ENCODE data around the gene NCL. TPM values are rescaled to one million over a fixed set of nuclear protein-coding genes. Genes with fewer than 3 reads are reported as not detected.
A peak's percentile ranks its signal among the peaks of the same experiment; 100 is the strongest.

NCL gene
- total RNA-seq, 5 donors from 2014 or later (not counting 1 experiment from before 2014, with no cell fraction given) = 358 to 468 (median 397) TPM

DNA sequence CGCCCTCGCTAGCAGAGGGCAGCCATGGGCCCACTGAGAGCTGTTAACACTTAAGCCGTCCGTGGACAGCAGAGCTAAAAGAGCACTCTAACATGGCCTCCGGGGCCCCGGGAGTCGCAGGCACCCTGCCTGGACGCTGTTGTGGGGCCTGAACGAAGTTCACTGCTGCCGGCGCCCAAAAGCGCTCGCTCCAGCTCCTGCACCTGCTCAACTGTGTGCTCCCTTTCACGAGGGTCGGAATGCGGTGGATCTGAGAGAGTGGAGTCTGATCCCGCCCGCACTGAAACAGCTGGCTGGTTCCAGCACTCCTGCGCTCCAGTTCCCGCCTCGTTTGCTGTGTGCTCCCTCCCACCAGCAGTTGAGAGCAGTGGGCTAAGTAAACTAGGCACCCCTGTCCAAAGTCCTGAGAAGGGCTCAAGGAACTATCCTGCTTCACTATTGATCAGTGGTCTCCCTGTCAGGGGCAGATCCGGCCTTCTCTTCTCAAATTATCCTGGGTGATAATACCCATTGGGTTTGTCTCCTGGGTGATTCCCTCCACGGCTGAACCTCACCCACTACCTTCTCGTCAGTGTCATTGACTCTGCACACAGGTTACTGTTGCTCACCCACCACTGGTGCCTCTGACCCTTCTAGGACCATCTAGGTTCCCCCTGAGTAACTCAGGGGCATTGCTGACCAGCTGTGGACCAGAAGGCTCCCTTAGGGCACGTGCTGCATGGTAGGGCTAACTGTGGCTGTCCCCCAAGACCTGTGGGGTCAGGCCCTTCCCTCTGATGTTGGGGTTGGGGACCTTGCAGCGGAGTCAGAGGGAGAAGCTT, 45.3 kb downstream of the NCL start:
- POLR2A ChIA-PET = interaction anchor here in 1 of 2 donors (0.7 kb wide), 1 partner anchor 8 kb away, joined by 10 read pairs; no protein-coding TSS in a partner anchor
- Mint-ChIP-seq H3K4me1 (no peaks in the 10 kb centered on the region), H3K27ac (peak overlapping the region in 1 of 2 donors; percentile 36), H3K36me3 (no peaks in the 10 kb centered on the region), H3K27me3 (peaks cover 9 to 14% of the 10 kb centered on the region in 2 donors), H3K4me3 (no peak overlapping the region), H3K9me3 (no peaks in the 10 kb centered on the region)
- H3K36me3 ChIP-seq (ENCODE audit: control insufficient read depth in 2 of 2, extremely low read depth in 1 of 2, insufficient read depth in 1 of 2, low read length in 1 of 2) = no peaks in the 10 kb centered on the region
- no peak for ATAC-seq (replicated peaks in 1 of 4)
- 84% methylated on average over 21 of the region's 26 CpGs for WGBS (ENCODE audit: insufficient coverage)
- H3K4me1 ChIP-seq (ENCODE audit: control insufficient read depth in 1 of 2, extremely low read depth in 1 of 2, insufficient read depth in 2 of 2, low read length in 2 of 2) = no peaks in the 10 kb centered on the region
- peaks cover 0 to 35% of the 10 kb centered on the region in 2 experiments for H3K27me3 ChIP-seq (replicated peaks in 1 of 2; ENCODE audit: control insufficient read depth in 2 of 2, extremely low read depth in 1 of 2, insufficient read depth in 2 of 2, low read length in 1 of 2)
- DNase-seq = no peak
- no peak overlapping the region for H3K4me3 ChIP-seq (ENCODE audit: control insufficient read depth in 1 of 2, extremely low read depth in 1 of 2, low read length in 1 of 2)
- H3K9me3 ChIP-seq = no peaks in the 10 kb centered on the region
- H3K27ac ChIP-seq (ENCODE audit: low read length) = no peak overlapping the region
- CTCF ChIA-PET = interaction anchor here in 1 of 2 donors (0.6 kb wide), 2 partner anchors 8 to 1648 kb away, joined by 3 read pairs; no protein-coding TSS in a partner anchor

DNA sequence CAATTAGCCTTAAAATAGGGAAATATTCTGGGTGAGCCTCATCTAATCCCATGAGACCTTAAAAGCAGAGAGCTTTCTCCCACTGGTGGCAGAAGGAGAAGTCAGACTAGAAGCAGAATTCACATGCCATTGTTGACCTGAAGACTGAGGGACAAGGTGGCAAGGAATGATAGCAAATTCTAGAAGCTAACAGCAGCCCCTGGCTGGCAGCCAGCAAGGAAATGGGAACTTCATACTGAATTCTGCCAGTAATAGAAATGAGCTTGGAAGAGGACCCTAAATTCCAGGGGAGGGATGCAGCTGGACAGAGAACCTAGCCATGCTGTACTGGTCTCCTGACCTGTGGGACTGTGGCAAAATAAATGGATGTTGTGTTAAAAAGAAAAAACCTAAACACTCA, 49.3 kb downstream of the NCL start:
- POLR2A ChIA-PET = no interaction called here
- H3K27me3 Mint-ChIP-seq = peaks cover 34 to 44% of the 10 kb centered on the region in 2 donors

DNA sequence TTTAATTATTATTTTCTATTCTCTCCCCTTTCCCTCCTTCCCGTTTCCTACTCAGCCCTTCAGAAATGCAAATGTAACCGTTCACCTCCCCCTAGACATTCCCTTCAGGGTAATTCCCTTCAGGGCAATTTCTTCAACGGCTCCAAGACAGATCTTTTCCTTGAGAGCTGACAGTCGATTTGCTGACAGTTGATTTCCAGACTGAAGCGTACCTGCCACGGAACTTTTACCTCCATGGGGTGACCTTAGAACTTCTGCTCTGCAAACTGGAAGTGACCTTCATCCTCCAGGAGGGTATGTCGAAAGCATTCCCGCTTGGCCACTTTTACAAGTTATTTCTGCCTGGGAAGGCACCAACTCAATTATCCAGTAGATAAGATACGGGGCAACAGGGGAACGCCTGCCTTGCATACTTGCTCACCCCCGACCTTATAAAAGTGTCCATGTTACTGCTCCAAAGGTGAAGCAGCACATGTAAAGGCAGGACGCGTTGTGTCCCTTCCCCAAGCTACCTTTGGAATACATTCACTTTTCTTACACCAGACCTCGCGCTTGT, 50.3 kb downstream of the NCL start:
- Histone ChIP-seq H3K4me1 (ENCODE audit: control insufficient read depth in 1 of 2, extremely low read depth in 1 of 2, insufficient read depth in 2 of 2, low read length in 2 of 2) (peaks cover 5 to 11% of the 10 kb centered on the region in 2 experiments), H3K4me3 (ENCODE audit: control insufficient read depth in 1 of 2, extremely low read depth in 1 of 2, low read length in 1 of 2) (no peak overlapping the region), H3K27ac (ENCODE audit: low read length) (no peak overlapping the region), H3K27me3 (replicated peaks in 1 of 2; ENCODE audit: control insufficient read depth in 2 of 2, extremely low read depth in 1 of 2, insufficient read depth in 2 of 2, low read length in 1 of 2) (peaks cover 0 to 66% of the 10 kb centered on the region in 2 experiments), H3K36me3 (ENCODE audit: control insufficient read depth in 2 of 2, extremely low read depth in 1 of 2, insufficient read depth in 1 of 2, low read length in 1 of 2) (no peaks in the 10 kb centered on the region), H3K9me3 (no peaks in the 10 kb centered on the region)
- peaks cover 11% of the 10 kb centered on the region for H3K36me3 Mint-ChIP-seq
- peaks cover 0 to 8% (median 8%) of the 10 kb centered on the region in 3 donors for H3K4me1 Mint-ChIP-seq
- peak overlapping the region in 1 of 3 donors; percentile 25 for H3K4me3 Mint-ChIP-seq
- no peak for DNase-seq
- ATAC-seq (replicated peaks in 1 of 4) = no peak
- CTCF ChIA-PET = interaction anchor here in 1 of 2 donors (2.9 kb wide), 1 partner anchor 310 kb away, joined by 11 read pairs; no protein-coding TSS in a partner anchor
- H3K27me3 Mint-ChIP-seq = peaks cover 34 to 42% of the 10 kb centered on the region in 2 donors
- WGBS (ENCODE audit: insufficient coverage) = 83% methylated on average over 9 of the region's 15 CpGs
- POLR2A ChIA-PET = no interaction called here
- peaks cover 0 to 4% (median 0%) of the 10 kb centered on the region in 3 donors for H3K9me3 Mint-ChIP-seq
- H3K27ac Mint-ChIP-seq = no peak overlapping the region

More for the DNA sequence above, 49.3 kb downstream of the NCL start:
- peaks cover 5 to 11% of the 10 kb centered on the region in 2 experiments for H3K4me1 ChIP-seq (ENCODE audit: control insufficient read depth in 1 of 2, extremely low read depth in 1 of 2, insufficient read depth in 2 of 2, low read length in 2 of 2)
- H3K4me3 ChIP-seq (ENCODE audit: control insufficient read depth in 1 of 2, extremely low read depth in 1 of 2, low read length in 1 of 2) = no peak overlapping the region
- CTCF ChIA-PET = interaction anchor here in 1 of 2 donors (0.7 kb wide), 1 partner anchor 38 kb away, joined by 14 read pairs; no protein-coding TSS in a partner anchor
- H3K27me3 ChIP-seq (replicated peaks in 1 of 2; ENCODE audit: control insufficient read depth in 2 of 2, extremely low read depth in 1 of 2, insufficient read depth in 2 of 2, low read length in 1 of 2) = peaks cover 0 to 64% of the 10 kb centered on the region in 2 experiments
- no peak overlapping the region for H3K4me3 Mint-ChIP-seq
- DNase-seq = no peak
- H3K27ac ChIP-seq (ENCODE audit: low read length) = no peak overlapping the region
- no peak for ATAC-seq (replicated peaks in 1 of 4)
- peaks cover 0 to 4% (median 0%) of the 10 kb centered on the region in 3 donors for H3K9me3 Mint-ChIP-seq
- H3K4me1 Mint-ChIP-seq = peaks cover 0 to 8% (median 8%) of the 10 kb centered on the region in 3 donors
- H3K27ac Mint-ChIP-seq = no peak overlapping the region
- H3K36me3 Mint-ChIP-seq = peaks cover 11% of the 10 kb centered on the region
- H3K36me3 ChIP-seq (ENCODE audit: control insufficient read depth in 2 of 2, extremely low read depth in 1 of 2, insufficient read depth in 1 of 2, low read length in 1 of 2) = no peaks in the 10 kb centered on the region
- H3K9me3 ChIP-seq = no peaks in the 10 kb centered on the region

DNA sequence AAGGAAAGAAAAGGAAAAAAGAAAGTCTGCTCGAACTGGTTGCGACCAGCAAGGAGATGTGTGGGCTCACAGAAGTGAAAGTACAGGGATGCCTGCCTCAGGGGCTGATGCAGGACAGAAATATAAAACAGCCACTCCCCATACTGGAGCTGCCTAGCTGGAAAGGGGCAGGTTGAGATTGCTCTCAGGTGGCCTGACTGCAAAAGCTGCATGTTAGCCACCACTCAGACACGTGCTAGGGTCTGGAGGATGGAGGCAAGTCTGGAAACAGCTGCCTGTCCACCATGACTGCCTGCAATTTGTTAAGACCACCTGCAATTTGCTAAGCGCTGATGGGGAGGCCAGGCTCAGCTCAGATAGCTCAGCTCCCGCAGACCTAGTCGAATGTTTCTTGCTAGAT, 50.8 kb downstream of the NCL start:
- CTCF ChIA-PET = interaction anchor here in 1 of 2 donors (2.9 kb wide), 1 partner anchor 309 kb away, joined by 11 read pairs; no protein-coding TSS in a partner anchor
- 90% methylated on average over 2 of the region's 6 CpGs for WGBS (ENCODE audit: insufficient coverage)

DNA sequence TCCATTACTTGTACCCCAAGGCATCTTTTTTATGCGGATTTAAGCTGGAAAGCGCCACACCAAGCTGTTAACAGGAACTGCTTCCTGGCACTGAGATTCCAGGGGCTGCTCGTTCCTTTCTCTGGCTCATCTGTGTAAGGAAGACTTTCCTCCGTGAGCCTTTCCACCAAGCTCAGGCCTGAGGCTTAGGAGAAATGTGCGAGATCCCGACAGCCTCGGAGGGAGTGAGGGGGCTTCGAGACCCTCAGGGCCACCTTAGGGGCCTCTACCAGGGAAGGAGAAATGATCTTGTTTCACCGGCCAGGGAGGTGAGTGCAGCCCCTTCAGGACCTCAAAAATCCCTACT, 51.7 kb downstream of the NCL start:
- ChIA-PET CTCF (interaction anchor here (0.6 to 2.9 kb wide), 3 partner anchors 13 to 309 kb away, joined by 4 to 11 read pairs (median 5); no protein-coding TSS in a partner anchor), POLR2A (no interaction called here)
- Mint-ChIP-seq H3K36me3 (peaks cover 11% of the 10 kb centered on the region), H3K4me3 (peak overlapping the region in 1 of 3 donors; percentile 27), H3K27me3 (peaks cover 38 to 42% of the 10 kb centered on the region in 2 donors), H3K9me3 (peaks cover 0 to 4% (median 0%) of the 10 kb centered on the region in 3 donors), H3K27ac (no peak overlapping the region), H3K4me1 (peaks cover 0 to 8% (median 8%) of the 10 kb centered on the region in 3 donors)
- Histone ChIP-seq H3K4me3 (ENCODE audit: control insufficient read depth in 1 of 2, extremely low read depth in 1 of 2, low read length in 1 of 2) (peak overlapping the region in 1 of 2 donors; percentile 67), H3K9me3 (no peaks in the 10 kb centered on the region), H3K27me3 (replicated peaks in 1 of 2; ENCODE audit: control insufficient read depth in 2 of 2, extremely low read depth in 1 of 2, insufficient read depth in 2 of 2, low read length in 1 of 2) (peaks cover 0 to 62% of the 10 kb centered on the region in 2 experiments), H3K36me3 (ENCODE audit: control insufficient read depth in 2 of 2, extremely low read depth in 1 of 2, insufficient read depth in 1 of 2, low read length in 1 of 2) (no peaks in the 10 kb centered on the region), H3K4me1 (ENCODE audit: control insufficient read depth in 1 of 2, extremely low read depth in 1 of 2, insufficient read depth in 2 of 2, low read length in 2 of 2) (peaks cover 5 to 11% of the 10 kb centered on the region in 2 experiments), H3K27ac (ENCODE audit: low read length) (no peak overlapping the region)
- ATAC-seq (replicated peaks in 1 of 4) = no peak
- no peak for DNase-seq
- WGBS (ENCODE audit: insufficient coverage) = 50% methylated on average over 1 of the region's 9 CpGs

More for the DNA sequence above, 50.8 kb downstream of the NCL start:
- Histone ChIP-seq H3K27me3 (replicated peaks in 1 of 2; ENCODE audit: control insufficient read depth in 2 of 2, extremely low read depth in 1 of 2, insufficient read depth in 2 of 2, low read length in 1 of 2) (peaks cover 0 to 63% of the 10 kb centered on the region in 2 experiments), H3K4me3 (ENCODE audit: control insufficient read depth in 1 of 2, extremely low read depth in 1 of 2, low read length in 1 of 2) (no peak overlapping the region), H3K27ac (ENCODE audit: low read length) (no peak overlapping the region), H3K4me1 (ENCODE audit: control insufficient read depth in 1 of 2, extremely low read depth in 1 of 2, insufficient read depth in 2 of 2, low read length in 2 of 2) (peaks cover 5 to 11% of the 10 kb centered on the region in 2 experiments), H3K36me3 (ENCODE audit: control insufficient read depth in 2 of 2, extremely low read depth in 1 of 2, insufficient read depth in 1 of 2, low read length in 1 of 2) (no peaks in the 10 kb centered on the region), H3K9me3 (no peaks in the 10 kb centered on the region)
- no peak for DNase-seq
- H3K4me3 Mint-ChIP-seq = no peak overlapping the region
- peaks cover 38 to 40% of the 10 kb centered on the region in 2 donors for H3K27me3 Mint-ChIP-seq
- H3K4me1 Mint-ChIP-seq = peaks cover 0 to 8% (median 8%) of the 10 kb centered on the region in 3 donors
- H3K27ac Mint-ChIP-seq = no peak overlapping the region
- POLR2A ChIA-PET = no interaction called here
- no peak for ATAC-seq (replicated peaks in 1 of 4)
- H3K36me3 Mint-ChIP-seq = peaks cover 11% of the 10 kb centered on the region
- peaks cover 0 to 4% (median 0%) of the 10 kb centered on the region in 3 donors for H3K9me3 Mint-ChIP-seq
